K562 (cell line): ENCODE data around the gene NRGN. TPM values are rescaled to one million over a fixed set of nuclear protein-coding genes. Genes with fewer than 3 reads are reported as not detected.

Experiments
- ATAC-seq: fragments of 200-7000 bp; cut with Tn5 transposase; 3 replicates; pipeline ENCODE4 v1.9.1; 2020; ENCODE audit warnings: moderate library complexity
- BruUV-seq: library from RNA; stranded (reverse); fragments of 400-500 nt; replicated peaks from 2 replicates; lab custom pipeline; 2021; lab: Mats Ljungman, UMichigan
- CTCF ChIA-PET: fragments of 300-600 bp; formaldehyde crosslinking; extraction: SDS; loops from one replicate; lab custom pipeline; 2021; ENCODE audit warnings: low intra/inter-chr PET ratio; lab: Yijun Ruan, JAX
- POLR2A ChIA-PET: fragments of 300-600, 350-650 bp; sonication (Branson Sonifier 250); formaldehyde crosslinking; extraction: SDS; loops from one replicate; lab custom pipeline; 2021; ENCODE audit warnings: antibody characterized with exemption, inconsistent platforms; lab: Yijun Ruan, JAX
- DNase-seq, 4 experiments: peaks; one replicate each; pipeline versions ENCODE4 v3.0.0 to v3.0.0-alpha.2; 2011 to 2018; ENCODE audit warnings: low spot score in 3 of 4, mixed read lengths in 3 of 4; ENCODE audit errors: extremely low read depth in 1 of 4
- FAIRE-seq: peaks from 2 replicates; lab custom pipeline; 2011; peaks lifted over from hg19 to GRCh38; lab: Jason Lieb, UNC
- H2AFZ ChIP-seq: 2 replicates; pipeline ENCODE4 v1.6.0; 2011; ENCODE audit warnings: low read depth, low read length, control low read depth, inconsistent platforms
- H3K27ac ChIP-seq: fragments of 200-600 bp; 3 replicates; pipeline ENCODE4 v1.8.0; 2011; ENCODE audit warnings: low read depth, mild to moderate bottlenecking, control low read depth, inconsistent platforms, low read length, moderate library complexity, mixed read lengths; ENCODE audit errors: extremely low read depth
- H3K27me3 ChIP-seq, 2 experiments: fragments of 300-600 bp in 1 of 2; 2 replicates in 1 of 2; 3 replicates in 1 of 2; pipeline versions ENCODE4 v1.6.0 to v1.8.0; 2011; ENCODE audit warnings: inconsistent platforms in 2 of 2, low read length in 2 of 2, mild to moderate bottlenecking in 1 of 2, mixed read lengths in 1 of 2, moderate library complexity in 1 of 2; ENCODE audit not compliant: control insufficient read depth in 2 of 2, insufficient read depth in 2 of 2
- H3K36me3 ChIP-seq: fragments of 300-600 bp; 3 replicates; pipeline ENCODE4 v1.8.0; 2011; ENCODE audit warnings: mild to moderate bottlenecking, low read length, inconsistent platforms; ENCODE audit not compliant: control insufficient read depth, insufficient read depth
- H3K4me1 ChIP-seq, 2 experiments: fragments of 200-600 bp in 1 of 2; replicated peaks in 1 of 2; 2 replicates in 1 of 2; 3 replicates in 1 of 2; pipeline versions ENCODE4 v1.5.1 to v1.8.0; 2011; ENCODE audit warnings: inconsistent platforms in 2 of 2, low read length in 2 of 2, mild to moderate bottlenecking in 1 of 2, mixed read lengths in 1 of 2, moderate library complexity in 1 of 2; ENCODE audit not compliant: control insufficient read depth in 2 of 2, insufficient read depth in 2 of 2
- H3K4me2 ChIP-seq: 2 replicates; pipeline ENCODE4 v1.6.1; 2011; ENCODE audit warnings: low read length, control low read depth, inconsistent platforms, mixed read lengths; ENCODE audit not compliant: insufficient read depth
- H3K4me3 ChIP-seq: fragments of 200-600 bp; sonication (generic), shearing (Covaris generic); 2 replicates; pipeline ENCODE4 v1.5.1; 2016; ENCODE audit warnings: control low read depth, inconsistent platforms
- H3K79me2 ChIP-seq: fragments of 200-600 bp; 3 replicates; pipeline ENCODE4 v1.8.0; 2011; ENCODE audit warnings: low read length, inconsistent platforms; ENCODE audit not compliant: control insufficient read depth, insufficient read depth
- H3K9ac ChIP-seq, 2 experiments: 2 replicates each; pipeline versions ENCODE4 v1.6.0 to v1.6.1; 2011; ENCODE audit warnings: low read depth in 2 of 2, low read length in 2 of 2, control low read depth in 1 of 2, inconsistent platforms in 1 of 2, mild to moderate bottlenecking in 1 of 2, mixed read lengths in 1 of 2; ENCODE audit not compliant: insufficient read depth in 1 of 2
- H3K9me1 ChIP-seq: one replicate; pipeline ENCODE4 v1.6.0; 2011; ENCODE audit warnings: inconsistent platforms, mild to moderate bottlenecking, low read length, moderate library complexity; ENCODE audit not compliant: control insufficient read depth, insufficient read depth
- H3K9me3 ChIP-seq: replicated peaks from 2 replicates; pipeline ENCODE4 v1.5.1; 2011; ENCODE audit warnings: low read depth, low read length, inconsistent platforms; ENCODE audit not compliant: control insufficient read depth, insufficient read depth
- H4K20me1 ChIP-seq: replicated peaks from 2 replicates; pipeline ENCODE4 v1.6.1; 2011; ENCODE audit warnings: low read length, inconsistent platforms, mixed read lengths; ENCODE audit not compliant: control insufficient read depth, insufficient read depth
- ATF3 ChIP-seq, 2 experiments: fragments of 450-650 bp in 1 of 2; sonication (generic) in 1 of 2; formaldehyde crosslinking in 1 of 2; IDR thresholded peaks in 1 of 2; conservative IDR thresholded peaks in 1 of 2; 2 replicates each; pipeline versions ENCODE4 v1.6.1 to v1.8.1; 2016 to 2023; ENCODE audit warnings: mild to moderate bottlenecking in 2 of 2, moderate library complexity in 2 of 2, inconsistent platforms in 1 of 2, missing genetic modification reagents in 1 of 2
- ELK3 ChIP-seq: fragments of 450-650 bp; formaldehyde crosslinking; IDR thresholded peaks from 2 replicates; pipeline ENCODE4 v1.4.0; 2020; ENCODE audit warnings: mild to moderate bottlenecking
- NCOA4 ChIP-seq: fragments of 450-650 bp; IDR thresholded peaks from 2 replicates; pipeline ENCODE4 v1.6.1; 2018; ENCODE audit warnings: mild to moderate bottlenecking; ENCODE audit not compliant: partially characterized antibody
- PATZ1 ChIP-seq: fragments of 250-450 bp; sonication (Bioruptor Pico); IDR thresholded peaks from 2 replicates; pipeline ENCODE4 v1.5.0; 2020; ENCODE audit warnings: mild to moderate bottlenecking, borderline replicate concordance
- RBM22 ChIP-seq: fragments of 200-400 bp; formaldehyde crosslinking; IDR thresholded peaks from 2 replicates; pipeline ENCODE4 v1.6.1; 2018; ENCODE audit warnings: low read length, low read depth; ENCODE audit not compliant: poor library complexity, severe bottlenecking
- ZNF143 ChIP-seq: sonication (generic); formaldehyde crosslinking; IDR thresholded peaks from 2 replicates; pipeline ENCODE4 v1.9.0; 2022; ENCODE audit warnings: mild to moderate bottlenecking, missing genetic modification reagents
- WGBS: fragments of 100-300 bp; shearing (Covaris generic); methylation state at CpG from one replicate; pipeline ENCODE4 v1.1.6; 2016; ENCODE audit warnings: low coverage, mixed read lengths; ENCODE audit not compliant: insufficient coverage; ENCODE audit errors: missing lambda C conversion rate; 5-methylcytosine and 5-hydroxymethylcytosine counted together
- in situ Hi-C: fragments of 300-500 bp; cut with MboI; formaldehyde crosslinking; loops from 4 replicates; pipeline ENCODE4 v1.15.0; 2018; ENCODE audit warnings: inconsistent platforms, mixed read lengths
- intact Hi-C: fragments of 100-400 bp; cut with micrococcal nuclease; formaldehyde crosslinking; loops from 2 replicates; pipeline ENCODE4 v1.14.2; 2022
- polyA plus RNA-seq, 8 experiments: library from polyadenylated mRNA; depleted of rRNA in 4 of 8; stranded (reverse) in 5 of 8; unstranded in 3 of 8; fragments of >200 nt; fragmentation: Nextera tagmentation in 2 of 8; fragmentation: Illumina TruSeq in 1 of 8; extraction: Ambion mirVana in 2 of 8; extraction: Trizol in 1 of 8; gene quantifications; 2 replicates each; pipeline versions ENCODE4 v1.2.1 to v1.2.3, GENCODE V29; 2011 to 2014; ENCODE audit warnings: inconsistent platforms in 1 of 8, missing spikeins in 1 of 8
- total RNA-seq, 7 experiments: library from RNA; depleted of rRNA in 6 of 7; stranded (reverse); fragments of >200 nt in 6 of 7; fragmentation: Illumina TruSeq in 2 of 7; extraction: Trizol in 2 of 7; gene quantifications; 2 replicates each; pipeline versions ENCODE4 v1.2.1 to v1.2.3, GENCODE V29; 2011 to 2021; ENCODE audit warnings: low replicate concordance in 1 of 7

Gene NRGN
- total and polyA plus RNA-seq, 9 of the 15 experiments (the other 6 are each of a cell fraction or from before 2014, with no cell fraction given), result 0.29 to 7.8 (median 3.5) TPM; not detected in 2

GRCh38 chr11:124728134-124728533, 11.6 kb upstream of the NRGN start:
- Histone ChIP-seq H3K4me2 (no peak overlapping the region), H3K27ac (no peak overlapping the region), H4K20me1 (0 out of 2 replicates have a peak, but pooled peaks cover 3% of the 10 kb centered on the region), H2AFZ (no peak overlapping the region), H3K9me1 (no peaks in the 10 kb centered on the region), H3K9me3 (no peaks in the 10 kb centered on the region), H3K27me3 (peaks cover 14 to 40% of the 10 kb centered on the region in 2 experiments; a peak in 4 of 5 replicates), H3K4me3 (no peak overlapping the region), H3K9ac (no peak overlapping the region), H3K79me2 (no peaks in the 10 kb centered on the region), H3K36me3 (no peaks in the 10 kb centered on the region), H3K4me1 (no peaks in the 10 kb centered on the region; a peak in 1 of 5 replicates)
- BruUV-seq, result no TSS peak
- intact Hi-C loops (no loop called here), in situ Hi-C loops (no loop called here)
- FAIRE-seq, result no peak
- TF ChIP-seq ZNF143 (CRISPR knock-in tag) (no peak), ATF3 (IDR thresholded peaks at IDR 0.05) (no peak), ATF3 (CRISPR knock-in tag; conservative IDR thresholded peaks at IDR 0.05) (no peak), NCOA4 (no peak), ELK3 (CRISPR knock-in tag) (no peak), RBM22 (no peak), PATZ1 (CRISPR knock-in tag) (no peak)
- ChIA-PET CTCF (no interaction called here), POLR2A (no interaction called here)
- no peak for ATAC-seq
- DNase-seq, result no peak
- 0% methylated on average over 2 of the region's 2 CpGs for WGBS
